Gastroesophageal sphincter (tissue), 3 donors: ENCODE measurements around the gene PEX6.

Source experiments
- CTCF ChIP-seq, 4 experiments: fragments of 200-600 bp in 2 of 4; fragments of 450-650 bp in 2 of 4; sonication (generic) in 1 of 4; IDR thresholded peaks; one replicate each; pipeline ENCODE4 v1.5.1; 2017 to 2019; ENCODE audit warnings: antibody characterized with exemption in 4 of 4, mild to moderate bottlenecking in 2 of 4, moderate library complexity in 2 of 4
- EP300 ChIP-seq: sonication (generic); formaldehyde crosslinking; IDR thresholded peaks from one replicate; pipeline ENCODE4 v1.6.1; 2017; ENCODE audit warnings: antibody characterized with exemption, mild to moderate bottlenecking

- TF ChIP-seq CTCF (IDR thresholded peaks at IDR 0.05), result no peak
- no peak for TF ChIP-seq EP300
Measured at GRCh38 chr6:42981836-42982235, 2.9 kb upstream of the PEX6 start.
